HG03066 (cell line): ENCODE data around the gene RBMS1.
A peak's percentile ranks its signal among the peaks of the same experiment; 100 is the strongest.

Experiments
- ATAC-seq: cut with Tn5 transposase; IDR thresholded peaks from one replicate; pipeline ENCODE4 v1.9.1; 2021; ENCODE audit warnings: low read depth; ENCODE audit not compliant: unreplicated experiment

RBMS1 gene

DNA sequence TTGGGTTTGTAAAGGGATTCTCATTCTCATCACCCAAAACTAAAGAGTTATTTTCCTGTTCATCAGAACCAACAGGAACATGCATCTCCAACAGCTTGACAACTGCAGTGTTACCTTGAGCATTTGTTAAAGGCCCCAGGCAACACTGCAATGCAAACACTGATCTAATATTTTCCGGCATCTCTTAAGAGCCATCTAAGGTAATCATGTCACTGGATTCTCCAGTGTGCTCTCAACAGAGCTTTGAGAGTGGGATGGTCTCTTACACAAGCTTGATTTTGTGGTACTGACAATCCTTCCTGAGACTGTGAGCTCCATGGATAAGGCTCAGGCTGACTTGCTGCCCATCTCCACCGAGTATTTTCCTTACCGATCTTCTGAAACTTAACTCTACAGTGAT is 203.0 kb downstream of the RBMS1 start:
- no peak for ATAC-seq

DNA sequence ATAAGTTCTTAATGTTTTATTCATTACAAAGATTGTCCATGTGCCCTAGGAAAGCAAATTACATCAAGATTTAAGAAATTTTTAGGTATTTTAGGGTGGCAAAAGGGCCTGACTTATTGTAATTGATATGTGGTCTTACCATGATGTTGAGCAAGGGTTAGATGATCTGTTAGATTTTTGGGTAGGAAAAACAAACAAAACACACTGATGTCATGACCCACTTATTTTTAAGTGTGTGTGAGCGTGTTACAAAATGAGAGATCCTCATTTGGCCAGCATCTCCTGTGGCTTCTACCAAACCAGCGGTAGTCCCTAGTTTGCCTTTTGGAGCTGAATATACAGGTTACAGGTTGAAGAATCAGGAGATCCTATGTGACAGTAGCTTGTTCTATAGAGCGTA is 203.8 kb downstream of the RBMS1 start:
- no peak for ATAC-seq

DNA sequence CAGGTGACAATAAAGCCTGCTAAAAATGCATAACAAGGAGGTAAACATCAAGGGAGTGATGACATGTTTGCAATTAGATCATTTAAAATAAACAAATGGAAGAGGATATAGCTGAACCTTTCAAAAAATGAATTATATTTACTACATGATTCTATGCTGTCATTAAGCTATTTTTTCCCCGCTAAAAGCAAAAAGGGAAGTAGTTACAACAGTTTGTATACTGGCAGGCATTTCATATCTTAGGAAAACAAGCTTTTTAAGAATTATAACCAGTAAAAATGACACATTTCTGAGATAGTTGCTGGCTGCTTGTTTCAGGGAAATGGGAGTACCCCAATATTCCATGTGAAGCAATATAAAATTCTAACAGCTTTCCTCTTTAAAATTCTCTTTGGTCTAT is 204.5 kb downstream of the RBMS1 start:
- ATAC-seq = no peak

DNA sequence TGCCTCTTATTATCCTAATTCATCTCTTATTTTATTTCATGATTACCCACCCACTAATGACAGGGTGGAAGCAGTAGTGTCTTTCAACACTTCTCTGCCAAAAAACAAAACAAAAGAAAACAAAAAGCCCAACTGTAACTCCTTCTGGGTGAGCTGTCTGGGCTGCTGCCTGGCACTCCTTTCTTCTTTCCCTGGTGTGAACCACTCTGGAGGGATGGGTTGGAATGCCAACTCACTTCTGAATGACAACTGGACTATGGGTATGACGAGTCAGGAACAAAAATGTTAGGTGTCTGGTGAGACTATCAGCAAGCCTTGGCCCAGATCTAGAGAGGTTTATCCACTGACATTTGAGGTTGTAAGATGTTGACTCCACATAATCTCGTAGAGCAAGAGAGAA is 205.3 kb downstream of the RBMS1 start:
- ATAC-seq = no peak

DNA sequence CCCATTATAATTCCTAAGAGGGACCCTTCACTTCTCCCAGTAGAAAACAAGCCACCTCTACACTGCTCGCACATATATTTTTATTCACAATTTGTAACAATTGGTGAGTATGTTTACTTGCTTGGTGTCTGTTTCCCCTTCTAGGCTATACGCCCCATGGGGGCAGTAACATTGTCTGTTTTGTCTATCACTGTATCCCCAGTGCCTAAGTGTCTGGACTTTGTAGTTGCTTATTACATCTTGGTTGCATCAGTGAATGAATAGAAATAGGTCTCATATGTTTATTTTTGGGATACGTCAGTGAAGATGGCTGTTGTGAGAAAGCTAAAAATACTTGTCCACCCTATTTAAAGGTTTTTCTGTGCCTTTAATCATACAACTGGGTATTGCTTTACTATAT is 206.1 kb downstream of the RBMS1 start:
- ATAC-seq = no peak

DNA sequence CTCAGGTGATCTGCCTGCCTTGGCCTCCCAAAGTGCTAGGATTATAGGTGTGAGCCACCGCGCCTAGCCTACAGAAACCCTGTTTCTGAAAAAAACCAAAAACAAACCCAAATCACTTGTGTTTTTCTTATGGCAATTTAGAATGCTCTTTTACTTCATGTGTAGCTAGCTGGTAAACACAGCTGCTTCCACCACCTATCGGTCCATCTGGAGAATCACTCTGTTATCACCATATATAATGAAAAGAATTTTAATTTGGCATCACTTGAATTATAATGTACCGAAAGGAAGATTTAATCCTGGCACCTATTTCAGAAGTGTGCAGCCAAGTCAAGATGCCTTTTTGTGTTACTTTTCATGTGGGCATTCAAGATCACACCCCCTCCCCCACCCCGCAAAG is 207.1 kb downstream of the RBMS1 start:
- no peak for ATAC-seq

DNA sequence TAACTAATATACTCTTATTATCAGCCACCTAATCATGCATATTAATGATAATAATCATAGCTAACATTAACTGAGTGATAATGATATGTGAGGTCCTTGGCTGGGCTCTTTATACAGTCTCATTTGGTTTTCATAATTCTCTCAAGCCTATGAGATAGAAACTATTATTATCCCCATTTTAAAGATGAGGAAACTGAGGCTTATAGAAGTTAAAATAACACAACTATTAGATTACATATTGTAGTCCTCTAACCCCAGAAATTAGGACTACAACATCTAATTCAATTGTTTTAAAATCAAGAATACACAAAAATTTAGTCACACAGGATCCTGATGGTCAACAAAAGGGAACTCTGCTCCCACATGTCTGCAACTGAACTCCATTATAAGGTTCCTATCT is 209.9 kb downstream of the RBMS1 start:
- ATAC-seq = no peak

DNA sequence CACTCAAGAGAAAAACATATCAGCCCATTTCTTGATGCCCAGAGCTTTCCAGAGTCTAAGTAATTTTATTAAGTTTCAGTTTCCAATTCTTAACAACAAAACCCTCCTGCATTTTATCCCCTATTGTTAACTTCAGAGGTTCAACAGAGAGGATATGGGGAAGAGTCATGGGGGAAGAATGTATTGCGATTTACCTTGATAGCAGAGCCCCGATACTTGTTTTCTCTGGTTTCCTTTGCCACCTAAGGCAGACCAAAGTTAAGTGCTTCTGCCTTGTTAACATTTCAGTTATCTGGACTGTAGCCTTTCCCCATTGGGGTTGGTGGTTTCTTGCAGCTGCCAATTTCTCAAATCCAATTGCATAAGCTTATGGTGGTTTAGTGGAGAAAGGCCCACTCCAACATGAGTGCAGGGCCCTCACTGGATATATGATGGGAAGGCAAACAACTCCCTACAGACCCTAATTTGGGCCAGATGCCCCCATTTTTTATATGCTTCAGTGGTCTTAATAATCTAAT is 211.5 kb downstream of the RBMS1 start:
- no peak for ATAC-seq

DNA sequence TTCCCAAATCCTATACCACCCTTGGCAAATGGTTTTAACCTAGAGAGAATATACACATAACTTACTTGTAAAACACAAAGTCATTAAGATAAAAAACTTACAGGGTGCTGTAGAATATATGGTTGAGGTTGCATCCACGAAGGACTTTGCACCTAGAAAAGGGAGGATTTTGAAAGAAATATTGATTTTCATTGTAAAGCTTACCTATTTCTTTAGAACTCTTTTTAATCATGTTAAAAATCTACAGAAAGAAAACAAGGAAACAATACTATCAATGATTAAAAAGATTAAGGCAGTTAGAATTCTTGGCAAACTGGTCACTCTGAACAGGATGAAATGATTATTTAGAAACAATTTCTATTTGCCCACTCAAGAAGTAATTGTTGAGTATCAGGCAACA is 212.4 kb downstream of the RBMS1 start:
- ATAC-seq = no peak

DNA sequence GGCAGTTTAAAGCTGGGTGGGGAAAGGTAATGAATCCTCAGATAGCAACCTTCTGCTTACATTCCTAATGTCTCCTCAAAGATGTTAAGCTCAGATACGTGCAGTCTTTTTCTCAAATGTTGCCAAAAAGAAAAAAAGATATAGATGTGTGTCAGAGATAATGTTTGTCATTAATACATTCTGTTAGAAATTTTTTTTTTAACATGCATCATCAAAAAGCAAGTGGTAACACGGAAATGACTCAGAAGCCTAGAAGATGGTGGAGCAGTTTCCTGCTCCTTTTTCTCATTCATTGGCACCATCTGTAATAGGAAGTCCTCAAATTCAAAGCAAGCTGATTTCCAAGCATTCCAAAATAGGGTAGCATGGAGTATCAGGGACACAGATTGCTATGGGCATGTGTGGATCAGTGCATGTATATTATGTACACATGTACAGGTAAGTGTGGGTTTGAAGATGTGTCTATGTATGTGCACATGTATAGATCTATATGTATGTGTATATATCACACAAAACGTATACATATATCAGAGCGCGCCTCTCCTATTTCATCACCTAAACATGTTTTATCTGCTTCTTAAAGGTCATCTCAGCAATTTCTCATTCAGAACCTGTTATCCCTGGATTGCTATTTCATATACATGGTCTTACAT is 213.7 kb downstream of the RBMS1 start:
- ATAC-seq = no peak

DNA sequence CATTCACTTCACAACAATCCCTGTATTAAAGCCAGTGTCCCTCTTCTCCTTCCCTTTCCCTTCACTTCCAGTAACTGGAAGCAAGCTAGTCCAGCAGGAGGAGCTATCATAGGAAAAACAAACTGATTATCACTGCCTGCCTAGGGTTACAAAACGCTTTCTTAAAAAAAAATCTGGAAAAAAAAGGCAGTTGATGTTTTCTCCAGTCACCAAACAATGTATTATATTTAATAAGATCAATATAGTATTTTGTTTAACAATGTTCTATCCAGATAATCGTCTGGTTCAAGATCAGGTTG is 214.8 kb downstream of the RBMS1 start:
- no peak for ATAC-seq

DNA sequence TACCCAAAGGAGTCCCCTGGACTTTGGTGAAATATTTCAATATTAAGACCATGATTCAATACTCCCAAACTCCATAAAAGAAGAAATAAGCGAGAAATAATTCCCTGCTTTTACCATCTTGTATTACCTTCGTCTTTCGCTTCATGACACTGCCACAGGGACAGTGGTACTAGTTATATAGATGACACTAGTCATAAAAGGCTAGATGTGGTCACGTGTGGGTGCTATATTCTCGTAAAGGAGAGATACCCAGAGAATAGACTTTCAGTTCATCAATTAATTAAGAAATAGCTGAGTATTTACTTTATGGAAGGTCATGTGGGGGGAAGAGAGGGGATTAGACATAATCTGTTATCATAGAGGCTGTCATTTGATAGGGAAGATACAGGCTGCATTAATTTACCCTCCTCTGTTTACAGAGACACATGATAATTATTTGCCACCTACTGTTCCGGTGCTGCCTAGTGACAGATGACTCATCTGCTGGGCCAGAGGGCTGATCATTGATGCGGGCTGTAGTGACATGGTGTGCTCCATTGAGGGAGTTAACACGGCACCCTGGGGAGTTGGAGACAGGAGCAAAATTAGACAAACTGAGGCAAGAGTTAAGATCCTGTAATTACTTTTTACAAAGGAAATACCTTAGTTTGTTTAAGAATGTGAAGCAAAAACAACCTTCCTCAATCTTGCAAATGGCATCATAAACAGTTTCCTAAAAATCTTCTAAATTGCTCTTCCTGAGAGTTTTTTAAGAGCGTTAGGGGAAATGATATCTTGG is 215.3 kb downstream of the RBMS1 start:
- ATAC-seq = no peak

DNA sequence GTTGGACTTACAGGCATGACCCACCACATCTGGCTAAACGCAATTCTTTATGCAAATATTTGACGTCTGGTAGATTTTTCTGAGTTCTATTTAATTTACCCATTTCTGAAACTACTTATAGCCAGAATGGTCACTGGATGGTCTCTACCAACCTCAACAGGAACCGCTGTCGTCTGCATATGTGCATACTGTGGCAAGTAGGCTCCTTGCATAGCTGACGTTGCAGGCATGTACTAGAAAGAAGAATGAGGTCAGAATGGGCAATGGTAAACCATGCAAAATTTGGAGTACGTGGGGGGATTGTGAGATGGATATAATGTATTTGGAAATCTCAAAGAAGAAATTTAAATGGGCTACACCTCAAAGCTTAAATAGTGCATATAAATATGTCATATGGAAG is 216.5 kb downstream of the RBMS1 start:
- no peak for ATAC-seq

DNA sequence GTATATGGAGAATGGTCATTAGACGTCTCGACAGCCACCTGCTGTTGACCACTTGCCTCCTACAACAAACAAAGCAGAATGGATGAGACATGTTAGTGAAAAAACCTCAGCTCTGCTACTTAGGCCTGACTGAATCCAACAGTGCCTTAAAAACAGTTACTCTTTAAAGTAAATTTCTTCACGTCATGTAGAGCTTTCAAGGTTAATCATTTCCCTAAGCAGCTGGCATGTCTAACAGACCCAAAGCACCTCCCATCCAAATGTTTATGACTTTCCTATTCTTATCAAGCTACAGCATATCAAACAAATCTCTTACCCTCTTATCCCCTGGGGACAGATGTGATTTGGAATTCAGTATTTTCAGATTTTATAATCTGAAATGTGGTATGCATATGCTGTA is 218.0 kb downstream of the RBMS1 start:
- no peak for ATAC-seq

DNA sequence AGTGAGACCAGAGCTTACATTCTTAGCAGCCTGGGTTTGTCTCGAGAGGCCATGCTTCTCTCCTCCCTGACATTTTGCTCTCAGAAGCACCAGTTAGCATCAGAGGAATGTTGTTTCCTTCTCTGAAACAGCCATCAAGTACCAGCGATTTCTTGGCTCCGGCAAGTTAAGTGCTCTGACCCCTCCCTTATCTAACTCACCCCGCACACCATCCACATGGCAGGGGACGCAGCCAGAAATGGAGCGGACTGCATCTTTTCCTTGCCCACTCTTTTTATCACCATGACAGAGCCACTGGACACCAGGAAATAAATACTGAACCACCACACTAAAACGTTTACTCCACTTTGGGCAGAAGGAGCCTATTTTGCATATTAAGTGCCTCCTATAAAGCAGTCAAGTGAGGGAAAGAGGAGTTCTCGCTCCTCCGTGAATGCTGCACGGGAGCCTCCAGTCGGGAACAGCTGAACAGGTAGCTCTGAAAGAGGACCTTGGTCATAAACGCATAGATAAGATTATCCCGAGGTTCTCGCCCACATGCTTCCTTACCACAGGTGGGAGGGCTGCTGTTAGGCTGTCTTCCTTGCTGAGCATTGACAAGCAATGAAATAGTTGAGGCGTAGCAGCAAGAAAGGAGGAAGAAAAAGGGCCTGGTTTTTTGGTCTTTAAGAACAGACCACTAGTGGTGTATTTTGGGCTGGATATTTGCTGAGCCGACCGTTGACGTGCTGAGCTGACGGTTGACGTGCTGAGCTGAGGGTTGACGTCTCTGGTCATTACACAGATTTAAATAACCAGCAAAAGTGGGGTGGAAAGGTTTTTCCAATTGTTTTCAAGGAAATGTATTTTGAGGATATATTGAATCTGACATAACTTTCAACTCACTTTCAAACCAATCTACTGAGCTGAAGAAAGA is 222.2 kb downstream of the RBMS1 start:
- no peak for ATAC-seq

DNA sequence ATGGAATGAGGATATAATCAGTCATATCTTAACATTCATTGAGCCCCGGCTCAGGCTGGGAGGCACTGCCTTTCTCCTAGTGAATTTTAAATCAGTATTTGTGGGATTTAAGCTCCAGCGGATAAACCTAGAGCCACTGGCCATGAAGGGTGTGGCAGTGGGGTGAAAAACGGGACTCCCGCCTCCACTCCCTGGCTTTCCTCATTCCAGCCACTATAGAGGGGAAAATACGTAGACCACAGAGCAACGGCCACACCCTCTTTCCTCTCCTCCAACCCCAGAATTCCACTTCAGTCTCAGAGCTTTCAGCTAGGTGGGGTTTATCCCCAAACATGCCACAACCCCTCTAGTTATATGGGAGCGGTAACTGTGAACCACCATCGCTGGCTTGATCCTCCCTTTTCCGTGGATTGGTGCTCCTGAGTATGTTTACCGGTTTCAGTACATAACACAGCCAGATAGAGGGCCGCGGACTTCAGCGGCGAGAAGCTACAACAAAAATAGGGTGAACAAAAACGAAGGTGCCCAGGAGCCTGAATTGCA is 223.0 kb downstream of the RBMS1 start:
- ATAC-seq = no peak

DNA sequence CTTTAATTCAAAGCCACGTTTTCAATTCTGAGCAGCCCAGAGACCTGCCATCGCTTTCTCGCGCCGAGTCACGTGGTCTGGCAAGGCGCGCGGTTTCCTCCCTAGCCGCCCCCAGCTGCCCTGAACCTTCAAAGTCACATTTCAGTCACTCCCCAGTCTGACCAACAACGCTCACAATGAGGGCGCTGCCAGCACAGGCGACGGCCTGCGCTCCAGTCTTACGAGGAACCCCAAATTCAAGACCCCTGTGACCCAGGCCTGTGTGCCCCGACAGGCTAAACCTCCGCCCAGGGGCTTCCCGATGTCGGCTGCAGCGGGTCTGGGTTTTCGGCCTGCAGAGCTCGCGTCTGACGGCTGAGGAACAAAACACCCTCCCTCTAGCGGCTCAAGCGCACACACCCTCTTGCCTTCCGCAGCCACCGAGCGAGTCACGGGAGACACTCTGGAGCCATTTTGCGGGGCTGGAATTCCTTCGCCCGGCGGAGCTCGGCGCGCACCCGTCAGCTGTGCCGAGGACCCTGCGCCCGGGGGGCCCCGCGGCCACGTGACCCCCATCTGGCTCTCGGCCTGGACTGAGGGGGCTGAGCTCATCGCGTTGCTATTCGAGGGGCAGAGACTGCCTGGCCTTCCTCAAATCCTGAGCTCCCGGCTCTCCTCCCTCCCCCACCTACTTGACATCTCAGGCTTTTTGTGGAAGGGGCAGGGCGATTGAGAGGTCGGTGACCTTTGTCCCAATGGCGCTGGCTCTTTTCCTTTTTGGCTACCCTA is 223.6 kb downstream of the RBMS1 start:
- peak; percentile 87 for ATAC-seq

DNA sequence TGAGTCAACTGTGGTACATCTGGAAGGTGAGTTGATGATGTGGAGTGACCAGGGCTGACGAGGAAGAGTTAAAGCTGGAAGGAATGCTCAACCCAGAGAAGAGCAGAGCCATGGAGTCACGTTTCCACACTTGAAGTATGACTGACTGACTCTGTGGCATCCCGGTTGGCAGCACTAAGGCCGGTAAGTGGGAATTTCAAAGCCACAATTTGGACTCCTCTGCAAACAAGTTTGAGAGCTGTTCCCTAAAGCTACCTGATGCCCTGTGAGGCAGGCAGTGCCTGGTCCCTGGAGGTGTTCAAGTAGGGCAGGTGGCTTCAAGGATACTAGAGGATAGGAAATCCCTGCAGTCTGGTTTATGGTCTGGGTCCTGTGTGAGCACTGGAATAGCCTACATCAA is 224.2 kb downstream of the RBMS1 start:
- ATAC-seq = peak; percentile 26

DNA sequence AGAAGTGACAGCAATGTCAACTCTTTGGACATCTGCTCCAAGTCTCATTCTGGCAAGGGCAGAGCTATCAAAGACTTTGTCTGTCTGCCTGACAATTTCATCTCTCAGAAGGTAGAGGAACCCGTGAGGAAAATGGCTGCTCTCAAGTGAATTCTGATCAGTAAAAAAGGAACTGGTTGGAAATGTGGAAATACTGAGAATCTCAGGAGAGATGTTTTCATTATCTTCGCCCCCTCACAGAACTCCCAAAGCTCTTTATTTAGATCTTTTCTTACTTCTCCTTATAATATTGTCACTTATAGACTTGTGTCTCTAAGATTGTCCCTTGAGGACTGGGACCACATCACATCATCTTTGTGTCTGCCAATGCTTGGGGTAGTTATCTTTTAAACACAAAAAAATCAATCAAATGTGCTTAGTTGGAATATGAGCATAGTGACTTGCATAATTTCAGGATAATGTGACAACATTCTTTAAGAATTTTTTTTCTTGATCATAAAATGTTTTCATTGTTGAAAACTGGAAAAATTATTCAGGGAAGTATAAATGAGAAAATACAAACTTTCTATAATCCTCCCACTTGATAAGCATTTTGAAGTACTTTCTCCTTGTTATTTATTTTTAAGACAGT is 225.3 kb downstream of the RBMS1 start:
- ATAC-seq = no peak

DNA sequence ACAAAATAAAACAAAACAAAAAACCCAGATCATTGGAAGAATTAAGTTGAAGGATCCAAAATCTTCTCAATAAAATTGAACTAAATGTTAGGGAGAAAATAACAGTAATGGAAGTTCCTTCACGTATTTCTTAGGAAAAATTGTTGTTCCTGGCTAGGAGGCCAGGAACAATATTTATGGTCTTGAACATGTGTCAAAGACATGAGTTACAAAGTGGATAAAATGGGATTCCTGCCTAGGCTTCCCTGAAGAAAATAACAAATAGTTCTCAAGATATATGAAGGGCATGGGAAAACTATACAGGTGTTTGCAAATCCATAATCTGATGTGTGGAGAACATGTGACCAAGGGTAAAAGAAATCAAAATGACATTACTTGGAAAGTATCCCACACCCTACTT is 225.9 kb downstream of the RBMS1 start:
- no peak for ATAC-seq
